HEK293T (cell line): ENCODE data around the gene TNFSF11.

Experiments used
- ARNT ChIP-seq: fragments of 450-650 bp; IDR thresholded peaks from 2 replicates; pipeline ENCODE4 v1.6.1; 2017; ENCODE audit warnings: mild to moderate bottlenecking
- ELF4 ChIP-seq: fragments of 450-650 bp; IDR thresholded peaks from 2 replicates; pipeline ENCODE4 v1.6.1; 2017; ENCODE audit warnings: antibody characterized with exemption
- FOXA1 ChIP-seq: fragments of 450-650 bp; IDR thresholded peaks from 2 replicates; pipeline ENCODE4 v1.6.1; 2016; ENCODE audit warnings: mild to moderate bottlenecking
- FOXK2 ChIP-seq: fragments of 450-650 bp; IDR thresholded peaks from 2 replicates; pipeline ENCODE4 v1.6.1; 2016; ENCODE audit warnings: mild to moderate bottlenecking
- FOXM1 ChIP-seq: fragments of 450-650 bp; IDR thresholded peaks from 2 replicates; pipeline ENCODE4 v1.6.1; 2017; ENCODE audit warnings: mild to moderate bottlenecking, borderline replicate concordance
- HDGF ChIP-seq: fragments of 450-650 bp; IDR thresholded peaks from 2 replicates; pipeline ENCODE4 v1.6.1; 2017; ENCODE audit warnings: antibody characterized with exemption, borderline replicate concordance
- LEF1 ChIP-seq: fragments of 450-650 bp; IDR thresholded peaks from 2 replicates; pipeline ENCODE4 v1.6.1; 2017; ENCODE audit warnings: mild to moderate bottlenecking, borderline replicate concordance
- SP1 ChIP-seq: fragments of 450-650 bp; IDR thresholded peaks from 2 replicates; pipeline ENCODE4 v1.6.1; 2017
- SUZ12 ChIP-seq: fragments of 450-650 bp; IDR thresholded peaks from 2 replicates; pipeline ENCODE4 v1.6.1; 2016; ENCODE audit warnings: mild to moderate bottlenecking
- TARDBP ChIP-seq: fragments of 450-650 bp; IDR thresholded peaks from 2 replicates; pipeline ENCODE4 v1.6.1; 2016

- TF ChIP-seq ELF4: no peak
- TF ChIP-seq FOXA1: no peak
- TF ChIP-seq FOXM1: no peak
- no peak for TF ChIP-seq SUZ12
- TF ChIP-seq TARDBP: no peak
- TF ChIP-seq FOXK2: no peak
- TF ChIP-seq LEF1: no peak
- no peak for TF ChIP-seq HDGF
- no peak for TF ChIP-seq ARNT
- TF ChIP-seq SP1: no peak
Measured at GRCh38 chr13:42649831-42650230, 75.9 kb downstream of the TNFSF11 start.
